ENCODE data around the gene TPPP3. TPM values are rescaled to one million over a fixed set of nuclear protein-coding genes. Genes with fewer than 3 reads are reported as not detected.

TPPP3 gene
- total RNA-seq, 1 donor from 2014 or later = not detected

DNA sequence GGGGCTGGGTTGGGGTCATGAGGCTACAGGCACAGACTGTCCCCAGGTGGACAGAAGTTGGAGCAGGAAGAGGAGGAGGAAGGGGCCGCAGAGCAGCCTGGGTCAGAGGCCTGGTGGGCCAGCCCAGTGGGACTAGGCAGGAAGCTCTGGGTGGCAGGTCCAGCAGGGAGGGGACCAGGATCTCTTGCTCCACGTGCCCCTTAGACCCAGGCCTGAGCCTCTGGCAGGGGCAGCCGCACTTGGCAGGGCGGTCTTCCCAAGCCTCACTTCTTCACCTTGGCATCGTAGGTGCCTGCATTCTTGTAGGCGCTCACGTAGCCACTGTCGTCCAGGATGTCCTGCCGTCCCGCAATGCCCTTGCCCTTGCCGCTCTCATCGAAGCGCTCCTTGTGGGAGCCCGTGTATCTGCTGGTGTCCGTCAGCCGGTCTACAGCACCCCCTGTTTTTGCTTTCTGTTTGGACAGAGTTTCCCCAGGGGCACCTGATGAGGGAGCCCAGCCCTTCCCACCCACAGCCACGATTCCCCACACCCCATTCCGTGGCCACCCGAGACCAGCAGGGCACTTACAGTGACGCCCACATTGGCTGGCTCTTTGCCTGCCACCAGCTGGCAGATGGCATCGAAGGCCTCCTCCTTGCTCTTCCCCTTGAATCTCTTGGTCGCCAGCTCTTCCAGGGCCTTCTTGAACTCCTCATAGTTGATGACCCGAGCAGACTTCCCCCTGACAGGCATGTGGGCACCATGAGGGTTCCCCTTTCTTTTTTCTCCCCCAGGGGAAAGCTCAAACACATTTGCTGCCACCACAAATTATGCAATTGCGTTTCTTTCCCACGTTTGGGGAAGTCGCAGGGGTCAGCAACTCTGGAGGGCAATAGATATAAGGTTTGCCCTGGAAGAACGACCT is 3.1 kb downstream of the TPPP3 start:
- no peak for TF ChIP-seq CTCF (conservative IDR thresholded peaks at IDR 0.05; ENCODE audit: low read depth, low read length)
- H3K4me3 ChIP-seq (ENCODE audit: low read depth, low read length) = no peak overlapping the region
- no peak for DNase-seq (ENCODE audit: low read depth)

DNA sequence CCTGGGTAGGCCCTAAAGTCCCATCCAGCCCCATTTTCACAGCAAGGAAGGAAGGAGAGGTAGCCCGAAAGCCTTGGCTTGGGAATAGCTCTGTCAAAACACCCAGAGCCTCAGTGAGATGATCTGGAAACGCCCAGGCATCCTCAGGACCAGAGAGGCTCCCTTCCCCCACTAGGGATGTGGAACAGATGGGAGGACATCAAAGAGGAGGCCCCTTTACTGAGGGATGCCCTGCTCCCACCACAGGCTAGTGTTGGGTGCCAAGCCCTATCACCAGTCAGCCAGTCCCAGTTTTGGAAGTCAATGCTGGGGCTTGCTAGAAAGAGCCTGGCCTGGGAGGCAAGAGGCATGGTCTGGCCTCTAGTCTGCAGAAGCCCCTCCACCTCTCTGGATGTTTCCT is 4.7 kb downstream of the TPPP3 start:
- H3K4me3 ChIP-seq (ENCODE audit: low read depth, low read length) = no peak overlapping the region
- no peak for DNase-seq (ENCODE audit: low read depth)
- TF ChIP-seq CTCF (conservative IDR thresholded peaks at IDR 0.05; ENCODE audit: low read depth, low read length) = no peak

GRCh38 chr16:67388191-67388590 is 5.1 kb downstream of the TPPP3 start:
- no peak for TF ChIP-seq CTCF (conservative IDR thresholded peaks at IDR 0.05; ENCODE audit: low read depth, low read length)
- no peak for DNase-seq (ENCODE audit: low read depth)
- H3K4me3 ChIP-seq (ENCODE audit: low read depth, low read length) = no peak overlapping the region

DNA sequence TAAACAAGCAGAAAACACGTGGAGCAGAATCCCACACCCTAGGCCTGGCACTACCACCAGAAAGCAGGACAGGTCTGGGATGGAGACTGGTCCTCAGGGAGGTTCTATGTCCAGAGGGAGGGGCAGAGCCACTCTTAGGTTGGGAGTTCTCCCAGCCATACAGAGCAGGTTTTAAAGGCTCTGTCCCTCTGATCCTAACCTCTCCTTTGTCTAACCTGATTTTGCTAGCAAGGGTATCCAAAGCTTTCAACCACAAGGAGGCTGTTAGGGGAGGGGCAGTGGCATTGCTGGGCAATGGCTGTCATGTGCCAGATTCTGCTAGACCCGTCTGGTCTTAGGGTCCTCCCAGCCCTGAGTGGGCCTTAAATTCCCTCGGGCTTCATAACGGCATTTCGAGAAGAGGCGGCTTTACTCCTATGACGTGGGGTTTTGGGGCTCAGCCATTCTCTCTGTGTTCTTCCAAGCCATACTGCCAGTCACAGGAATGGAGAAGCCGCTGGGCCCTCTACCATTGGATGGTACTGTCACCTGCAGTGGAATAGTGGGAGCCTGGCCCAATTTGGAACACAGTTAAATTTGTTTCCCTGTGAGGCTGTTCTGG is 5.7 kb downstream of the TPPP3 start:
- no peak overlapping the region for H3K4me3 ChIP-seq (ENCODE audit: low read depth, low read length)
- no peak for TF ChIP-seq CTCF (conservative IDR thresholded peaks at IDR 0.05; ENCODE audit: low read depth, low read length)
- DNase-seq (ENCODE audit: low read depth) = no peak

DNA sequence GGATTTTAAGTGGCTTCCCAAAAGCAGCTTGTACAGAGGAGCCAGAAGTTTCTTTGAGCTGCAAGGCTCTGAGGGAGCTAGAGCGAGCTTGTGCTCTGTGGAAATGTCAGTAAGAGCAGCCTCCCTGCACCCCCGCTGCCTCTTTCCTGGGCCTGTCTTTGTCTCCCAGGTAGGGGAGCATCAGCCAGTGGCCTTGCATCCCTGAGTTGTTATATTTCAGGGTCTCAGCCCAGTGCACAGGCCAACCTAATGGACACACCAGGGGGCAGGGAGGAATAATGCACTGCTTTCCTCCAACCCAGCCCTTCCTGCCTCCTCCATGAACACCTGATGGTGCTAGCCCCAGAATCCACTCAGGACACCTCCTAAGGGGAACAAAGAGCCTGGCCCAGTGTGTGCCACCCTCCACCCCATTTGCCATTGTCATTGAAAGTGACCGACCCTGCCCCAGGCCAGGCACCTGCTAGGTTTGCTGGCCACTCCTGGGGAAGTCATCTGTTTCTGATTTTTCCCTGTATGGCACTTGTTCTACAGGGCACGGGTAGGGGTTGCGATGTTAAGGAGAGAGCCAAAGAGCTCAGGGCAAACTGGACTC is 6.3 kb downstream of the TPPP3 start:
- no peak for DNase-seq (ENCODE audit: low read depth)
- H3K4me3 ChIP-seq (ENCODE audit: low read depth, low read length) = no peak overlapping the region
- TF ChIP-seq CTCF (conservative IDR thresholded peaks at IDR 0.05; ENCODE audit: low read depth, low read length) = no peak

DNA sequence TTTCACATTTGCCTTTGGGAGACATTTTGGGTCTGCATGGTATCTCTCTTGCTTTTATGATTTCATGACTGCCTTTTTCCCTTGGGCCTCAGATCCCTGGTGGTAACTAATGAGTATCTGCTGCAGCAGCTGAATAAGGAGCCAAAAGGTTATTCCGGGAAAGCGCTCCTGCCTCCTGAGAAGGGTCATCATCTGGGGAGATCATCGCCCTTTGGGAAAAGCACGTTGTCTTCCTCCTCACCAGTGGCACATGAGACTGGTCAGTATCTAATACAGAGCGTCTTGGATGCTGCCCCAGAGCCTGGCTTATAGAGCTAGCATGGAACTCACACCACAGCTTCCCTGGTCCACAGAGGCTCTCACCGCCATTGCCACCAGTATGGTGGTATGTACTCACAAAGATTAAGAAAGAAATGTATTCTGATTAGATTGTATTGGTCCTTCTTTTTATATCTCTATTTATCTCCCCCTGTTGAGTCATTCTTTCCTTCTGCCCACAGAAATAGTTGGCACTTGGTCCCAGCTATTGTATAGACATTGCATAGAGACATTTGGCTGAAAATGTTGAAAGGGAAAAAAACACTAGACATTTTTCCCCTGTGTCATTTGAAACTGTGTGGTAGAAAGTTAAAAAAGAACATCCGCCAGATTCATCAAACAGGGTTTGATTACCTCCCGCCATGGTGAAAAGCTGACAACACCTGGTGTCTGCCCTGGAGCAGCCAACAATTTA is 8.4 kb downstream of the TPPP3 start:
- DNase-seq (ENCODE audit: low read depth) = no peak
- no peak overlapping the region for H3K4me3 ChIP-seq (ENCODE audit: low read depth, low read length)
- TF ChIP-seq CTCF (conservative IDR thresholded peaks at IDR 0.05; ENCODE audit: low read depth, low read length) = no peak
